ENCODE measurements around the gene TTYH1. TPM values are rescaled to one million over a fixed set of nuclear protein-coding genes. Genes with fewer than 3 reads are reported as not detected.

The TTYH1 gene
- total and polyA plus RNA-seq, 2 of the 8 experiments (the other 6 are each of a cell fraction or from before 2014, with no cell fraction given): 26.7 to 46.5 TPM

GRCh38 chr19:54462047-54462654, 46.9 kb downstream of the TTYH1 start:
- H3K4ac ChIP-seq (replicated peaks; ENCODE audit: insufficient read length, low read depth, low read length): no peak overlapping the region
- H3K79me1 ChIP-seq (ENCODE audit: low read depth, low read length): peaks cover 15% of the 10 kb centered on the region
- no peak overlapping the region for H3K14ac ChIP-seq (ENCODE audit: insufficient read length)
- no peak overlapping the region for H2BK20ac ChIP-seq (ENCODE audit: low read length)
- no peak overlapping the region for H3K23ac ChIP-seq (ENCODE audit: insufficient read length)
- H3K9me3 ChIP-seq (ENCODE audit: insufficient read depth in 2 of 2, low read depth in 1 of 2, low read length in 1 of 2): no peaks in the 10 kb centered on the region
- no peak overlapping the region for H2AFZ ChIP-seq (ENCODE audit: low read length)
- peak overlapping the region; percentile 35 to 95 for H3K4me2 ChIP-seq (ENCODE audit: insufficient read depth in 1 of 2, low read depth in 2 of 2, low read length in 2 of 2)
- ChIA-PET POLR2A (ENCODE audit: partially characterized antibody) (interaction anchor here (0.7 to 6.7 kb wide), 16 partner anchors 11 to 627 kb away, joined by 3 to 129 read pairs (median 4); partner anchors contain the start of genes CDC42EP5, LENG8 and RPS9), CTCF (ENCODE audit: partially characterized antibody) (interaction anchor here (0.6 to 2.0 kb wide), 8 partner anchors 10 to 71 kb away, joined by 3 to 13 read pairs (median 3); partner anchors contain the start of genes CDC42EP5 and TTYH1)
- H3K36me3 ChIP-seq (ENCODE audit: control insufficient read depth in 2 of 4, insufficient read depth in 4 of 4, low read length in 3 of 4): peaks cover 18 to 43% (median 25%) of the 10 kb centered on the region in 4 experiments; a peak in 7 of 8 replicates
- WGBS, 2 experiments (ENCODE audit: extremely low coverage in 1 of 2, insufficient coverage in 1 of 2, insufficient read length in 1 of 2, insufficient replicate concordance in 2 of 2, low coverage in 1 of 2, low lambda C conversion rate in 2 of 2, missing lambda C conversion rate in 1 of 2): 88% methylated on average over 13 of the region's 15 CpGs; no CpG with 5 or more reads in 1 of the 2 experiments
- no peak for DNase-seq (ENCODE audit: low read depth in 1 of 2, low spot score in 2 of 2)
- peak overlapping the region in 2 of 4 experiments; percentile 73 to 75; a peak in 3 of 7 replicates for H3K9ac ChIP-seq (replicated peaks in 1 of 4; ENCODE audit: extremely low read depth in 1 of 4, low read depth in 3 of 4, low read length in 3 of 4)
- H3K56ac ChIP-seq (replicated peaks; ENCODE audit: insufficient read length, low read depth, low read length): peak overlapping the region; percentile 17
- TF ChIP-seq TAF1 (IDR thresholded peaks at IDR 0.05; ENCODE audit: low read depth, low read length) (no peak), ATF3 (IDR thresholded peaks at IDR 0.05; ENCODE audit: insufficient read depth, low read depth, low read length) (no peak), TCF12 (IDR thresholded peaks at IDR 0.05; ENCODE audit: low read depth, low read length) (no peak), SIRT6 (IDR thresholded peaks at IDR 0.05; ENCODE audit: low read length) (no peak), POLR2AphosphoS5 (IDR thresholded peaks at IDR 0.05; ENCODE audit: low read depth, low read length) (0 out of 2 replicates have a peak, but pooled peaks have one; percentile 5), SRF (IDR thresholded peaks at IDR 0.05; ENCODE audit: low read depth, low read length) (no peak), MAFK (IDR thresholded peaks at IDR 0.05; ENCODE audit: low read depth, low read length) (no peak), NRF1 (IDR thresholded peaks at IDR 0.05; ENCODE audit: low read depth, low read length) (no peak)
- H3K23me2 ChIP-seq (ENCODE audit: low read depth, low read length): peaks cover 8% of the 10 kb centered on the region; the same call in 1 of the 2 replicates
- H3K4me1 ChIP-seq (replicated peaks in 1 of 4; ENCODE audit: control insufficient read depth in 3 of 4, insufficient read depth in 4 of 4, low read length in 3 of 4): peaks cover 0 to 8% (median 5%) of the 10 kb centered on the region in 4 experiments; a peak in 5 of 7 replicates
- H3K79me2 ChIP-seq (ENCODE audit: control insufficient read depth in 1 of 2, insufficient read depth in 2 of 2, low read length in 2 of 2): peaks cover 0 to 4% of the 10 kb centered on the region in 2 experiments; a peak in 1 of 4 replicates
- H4K20me1 ChIP-seq (replicated peaks in 1 of 2; ENCODE audit: control insufficient read depth in 1 of 2, insufficient read depth in 2 of 2, low read length in 2 of 2): peaks cover 4 to 30% of the 10 kb centered on the region in 2 experiments
- no peak overlapping the region for H4K5ac ChIP-seq (ENCODE audit: insufficient read length, low read depth, low read length)
- no peak overlapping the region for H2BK15ac ChIP-seq (ENCODE audit: low read length)
- H3K27ac ChIP-seq (ENCODE audit: low read depth, low read length): peak overlapping the region; percentile 75; the same call in 1 of the 2 replicates
- peaks cover 0 to 11% (median 5%) of the 10 kb centered on the region in 4 experiments; a peak in 5 of 7 replicates for H3K27me3 ChIP-seq (replicated peaks in 1 of 4; ENCODE audit: control insufficient read depth in 3 of 4, extremely low read depth in 1 of 4, insufficient read depth in 3 of 4, low read length in 3 of 4)
- no peak overlapping the region for H2BK12ac ChIP-seq (ENCODE audit: low read depth, low read length)
- FAIRE-seq: no peak
- peak overlapping the region; percentile 91; the same call in 1 of the 2 replicates for H4K8ac ChIP-seq (ENCODE audit: extremely low read depth, insufficient read depth, low read length)
- H3K4me3 ChIP-seq (ENCODE audit: extremely low read depth in 1 of 4, insufficient read depth in 2 of 4, low read depth in 3 of 4, low read length in 4 of 4): peak overlapping the region in 2 of 4 experiments; percentile 68 to 77; a peak in 4 of 8 replicates
- H3K18ac ChIP-seq (ENCODE audit: extremely low read depth, low read length): peak overlapping the region; percentile 51; the same call in 1 of the 2 replicates
- no peak overlapping the region for H2AK5ac ChIP-seq (ENCODE audit: low read depth, low read length)
- H2BK120ac ChIP-seq (replicated peaks; ENCODE audit: low read depth, low read length): no peak overlapping the region
- no peak overlapping the region for H2BK5ac ChIP-seq (ENCODE audit: low read depth, low read length)
- H4K91ac ChIP-seq (replicated peaks; ENCODE audit: insufficient read length, low read length): no peak overlapping the region

Measured in H1 (cell line).